Naive thymus-derived CD8-positive, alpha-beta T cell (primary cell): ENCODE data around the gene GBGT1. TPM values are rescaled to one million over a fixed set of nuclear protein-coding genes. Genes with fewer than 3 reads are reported as not detected.

Experiments used
- ATAC-seq, 2 donors: fragments of 150-1000 bp; cut with Tn5 transposase in 1 of 2; sonication (Bioruptor Pico), chemical (Tn5 transposase) in 1 of 2; 1 replicate in 1 of 2; 2 replicates in 1 of 2; pipeline ENCODE4 v1.10.0; 2021; ENCODE audit warnings: mild to moderate bottlenecking in 2 of 2, moderate library complexity in 2 of 2
- POLR2A ChIA-PET: fragments of 350-600 bp; sonication (Branson Sonifier 250); formaldehyde crosslinking; loops from one replicate; lab custom pipeline; 2021; ENCODE audit warnings: antibody characterized with exemption; lab: Charles Lee
- DNase-seq, 10 donors: peaks; one replicate each; pipeline versions ENCODE4 v3.0.0 to v3.0.0-alpha.2; 2020 to 2022
- H3K27ac Mint-ChIP-seq, 10 donors: one replicate each; pipeline ENCODE4 v1.8.0; 2020 to 2022; ENCODE audit warnings: mild to moderate bottlenecking in 10 of 10, mixed read lengths in 10 of 10, moderate library complexity in 4 of 10, inconsistent platforms in 1 of 10
- H3K27me3 Mint-ChIP-seq, 5 donors: one replicate each; pipeline ENCODE4 v1.8.0; 2021 to 2022; ENCODE audit warnings: mixed read lengths in 5 of 5
- H3K36me3 Mint-ChIP-seq, 3 donors: one replicate each; pipeline ENCODE4 v1.8.0; 2020 to 2022; ENCODE audit warnings: mixed read lengths in 3 of 3, mild to moderate bottlenecking in 2 of 3, inconsistent platforms in 1 of 3
- H3K4me1 Mint-ChIP-seq, 4 donors: one replicate each; pipeline ENCODE4 v1.8.0; 2021 to 2022; ENCODE audit warnings: mixed read lengths in 4 of 4
- H3K4me3 Mint-ChIP-seq, 10 donors: one replicate each; pipeline ENCODE4 v1.8.0; 2020 to 2022; ENCODE audit warnings: mild to moderate bottlenecking in 10 of 10, mixed read lengths in 10 of 10, moderate library complexity in 6 of 10, inconsistent platforms in 1 of 10
- H3K9me3 Mint-ChIP-seq, 9 donors: one replicate each; pipeline ENCODE4 v1.8.0; 2020 to 2022; ENCODE audit warnings: mixed read lengths in 9 of 9, mild to moderate bottlenecking in 3 of 9, inconsistent platforms in 1 of 9, moderate library complexity in 1 of 9
- polyA plus RNA-seq, 3 donors: library from polyadenylated mRNA; unstranded; fragments of 300-500 nt; fragmentation: Illumina TruSeq; gene quantifications; one replicate each; pipeline ENCODE4 v1.2.3, GENCODE V29; 2021
- total RNA-seq, 8 experiments: library from RNA in 2 of 8; stranded (reverse) in 2 of 8; gene quantifications; one replicate each; pipeline ENCODE4 v1.2.3 and lab custom pipeline; 2021 to 2026

Gene GBGT1
- total and polyA plus RNA-seq, 5 experiments from 2014 or later, result 4.1 to 4.9 TPM; not detected in 3

GRCh38 chr9:133125941-133126696 lies 37.6 kb downstream of the GBGT1 start:
- ATAC-seq (no peak), DNase-seq (peak in 4 of 10 donors; percentile 26 to 42 (median 32))
- H3K9me3 Mint-ChIP-seq, result no peaks in the 10 kb centered on the region
- POLR2A ChIA-PET, result interaction anchor here (0.6 to 3.1 kb wide), 8 partner anchors 8 to 96 kb away, joined by 3 to 16 read pairs (median 4); partner anchors contain the start of gene GTF3C5
- peak overlapping the region; percentile 7 to 83 (median 72) for H3K4me3 Mint-ChIP-seq
- H3K27me3 Mint-ChIP-seq, result no peaks in the 10 kb centered on the region
- peak overlapping the region; percentile 45 to 100 (median 91) for H3K27ac Mint-ChIP-seq
- H3K4me1 Mint-ChIP-seq, result peaks cover 42 to 86% (median 71%) of the 10 kb centered on the region in 4 donors
- peaks cover 0 to 2% (median 2%) of the 10 kb centered on the region in 3 donors for H3K36me3 Mint-ChIP-seq

- no peak for ATAC-seq
- Mint-ChIP-seq H3K9me3 (no peaks in the 10 kb centered on the region), H3K4me1 (peaks cover 38 to 81% (median 69%) of the 10 kb centered on the region in 4 donors), H3K4me3 (peak overlapping the region in 7 of 10 donors; percentile 7 to 62 (median 45)), H3K27me3 (no peaks in the 10 kb centered on the region), H3K36me3 (peaks cover 0 to 2% (median 2%) of the 10 kb centered on the region in 3 donors), H3K27ac (peak overlapping the region in 9 of 10 donors; percentile 45 to 99 (median 87))
- DNase-seq, result no peak
- POLR2A ChIA-PET, result interaction anchor here (0.6 to 3.1 kb wide), 6 partner anchors 9 to 24 kb away, joined by 3 to 16 read pairs (median 3); no protein-coding TSS in a partner anchor
These were observed 38.8 kb downstream of the GBGT1 start for GRCh38 chr9:133124907-133125275.

GRCh38 chr9:133124123-133124906 lies 39.4 kb downstream of the GBGT1 start:
- no peak for ATAC-seq
- POLR2A ChIA-PET, result interaction anchor here (0.6 to 2.3 kb wide), 2 partner anchors 9 to 23 kb away, joined by 3 to 8 read pairs; no protein-coding TSS in a partner anchor

GRCh38 chr9:133122935-133123611 lies 40.6 kb downstream of the GBGT1 start:
- peak overlapping the region; percentile 80 to 100 (median 96) for H3K27ac Mint-ChIP-seq
- peaks cover 0 to 2% (median 2%) of the 10 kb centered on the region in 3 donors for H3K36me3 Mint-ChIP-seq
- H3K9me3 Mint-ChIP-seq, result no peaks in the 10 kb centered on the region
- POLR2A ChIA-PET, result interaction anchor here (0.7 to 6.0 kb wide), 6 partner anchors 10 to 147 kb away, joined by 3 to 54 read pairs (median 10); partner anchors contain the start of gene GTF3C5
- DNase-seq, result no peak
- no peak for ATAC-seq
- peaks cover 41 to 79% (median 70%) of the 10 kb centered on the region in 4 donors for H3K4me1 Mint-ChIP-seq
- H3K27me3 Mint-ChIP-seq, result no peaks in the 10 kb centered on the region
- peak overlapping the region in 5 of 10 donors; percentile 15 to 89 (median 78) for H3K4me3 Mint-ChIP-seq

More at GRCh38 chr9:133124123-133124906, 39.4 kb downstream of the GBGT1 start:
- peak overlapping the region; percentile 65 to 99 (median 88) for H3K27ac Mint-ChIP-seq
- H3K4me3 Mint-ChIP-seq, result peak overlapping the region in 9 of 10 donors; percentile 7 to 61 (median 24)
- H3K4me1 Mint-ChIP-seq, result peaks cover 38 to 79% (median 68%) of the 10 kb centered on the region in 4 donors
- DNase-seq, result no peak
- H3K9me3 Mint-ChIP-seq, result no peaks in the 10 kb centered on the region
- no peaks in the 10 kb centered on the region for H3K27me3 Mint-ChIP-seq
- H3K36me3 Mint-ChIP-seq, result peaks cover 0 to 2% (median 2%) of the 10 kb centered on the region in 3 donors

GRCh38 chr9:133122605-133122934 lies 41.1 kb downstream of the GBGT1 start:
- H3K27ac Mint-ChIP-seq, result peak overlapping the region; percentile 81 to 100 (median 96)
- H3K27me3 Mint-ChIP-seq, result no peaks in the 10 kb centered on the region
- peaks cover 0 to 2% (median 0%) of the 10 kb centered on the region in 3 donors for H3K36me3 Mint-ChIP-seq
- H3K4me3 Mint-ChIP-seq, result peak overlapping the region in 6 of 10 donors; percentile 15 to 89 (median 51)
- H3K9me3 Mint-ChIP-seq, result no peaks in the 10 kb centered on the region
- DNase-seq, result no peak
- no peak for ATAC-seq
- H3K4me1 Mint-ChIP-seq, result peaks cover 38 to 79% (median 69%) of the 10 kb centered on the region in 4 donors
- POLR2A ChIA-PET, result interaction anchor here (1.1 to 6.0 kb wide), 4 partner anchors 10 to 92 kb away, joined by 5 to 54 read pairs (median 16); partner anchors contain the start of gene GTF3C5

GRCh38 chr9:133121915-133122550 lies 41.7 kb downstream of the GBGT1 start:
- peak overlapping the region; percentile 90 to 100 (median 98) for H3K27ac Mint-ChIP-seq
- H3K4me1 Mint-ChIP-seq, result peaks cover 38 to 76% (median 67%) of the 10 kb centered on the region in 4 donors
- peak; percentile 37 to 42 for ATAC-seq
- H3K4me3 Mint-ChIP-seq, result peak overlapping the region; percentile 73 to 89 (median 78)
- H3K27me3 Mint-ChIP-seq, result no peaks in the 10 kb centered on the region
- DNase-seq, result peak in 3 of 10 donors; percentile 31 to 76 (median 36)
- POLR2A ChIA-PET, result interaction anchor here (1.1 to 6.0 kb wide), 6 partner anchors 8 to 27 kb away, joined by 3 to 54 read pairs (median 13); no protein-coding TSS in a partner anchor
- H3K36me3 Mint-ChIP-seq, result peaks cover 0 to 2% (median 0%) of the 10 kb centered on the region in 3 donors
- H3K9me3 Mint-ChIP-seq, result no peaks in the 10 kb centered on the region

- POLR2A ChIA-PET, result interaction anchor here (0.9 to 6.0 kb wide), 6 partner anchors 9 to 28 kb away, joined by 3 to 54 read pairs (median 10); no protein-coding TSS in a partner anchor
- H3K27ac Mint-ChIP-seq, result peak within 1 kb of the TSS; percentile 90 to 100 (median 98)
- ATAC-seq, result peak; percentile 72 to 76
These were observed 42.4 kb downstream of the GBGT1 start, which contains the start of gene RALGDS for GRCh38 chr9:133121198-133121914. RALGDS (minus strand) TSS chr9:133121240; CDS start chr9:133121154, 86 bp downstream.

GRCh38 chr9:133120501-133121197 lies 43.1 kb downstream of the GBGT1 start:
- peaks cover 31 to 73% (median 62%) of the 10 kb centered on the region in 4 donors for H3K4me1 Mint-ChIP-seq
- no peaks in the 10 kb centered on the region for H3K9me3 Mint-ChIP-seq
- POLR2A ChIA-PET, result interaction anchor here (0.9 to 6.0 kb wide), 6 partner anchors 9 to 28 kb away, joined by 3 to 54 read pairs (median 10); no protein-coding TSS in a partner anchor
- no peaks in the 10 kb centered on the region for H3K36me3 Mint-ChIP-seq
- H3K4me3 Mint-ChIP-seq, result peak overlapping the region; percentile 72 to 88 (median 81)
- peak in 1 of 10 donors; percentile 74 for DNase-seq
- H3K27ac Mint-ChIP-seq, result peak overlapping the region; percentile 40 to 90 (median 84)
- H3K27me3 Mint-ChIP-seq, result no peaks in the 10 kb centered on the region
- ATAC-seq, result peak; percentile 1 to 43

More at GRCh38 chr9:133121198-133121914, 42.4 kb downstream of the GBGT1 start, which contains the start of gene RALGDS:
- no peaks in the 10 kb centered on the region for H3K27me3 Mint-ChIP-seq
- no peaks in the 10 kb centered on the region for H3K9me3 Mint-ChIP-seq
- H3K4me3 Mint-ChIP-seq, result peak within 1 kb of the TSS; percentile 75 to 89 (median 82)
- peak; percentile 83 to 97 (median 88) for DNase-seq
- peaks cover 36 to 74% (median 63%) of the 10 kb centered on the region in 4 donors for H3K4me1 Mint-ChIP-seq
- peaks cover 0 to under 1% (median 0%) of the 10 kb centered on the region in 3 donors for H3K36me3 Mint-ChIP-seq

GRCh38 chr9:133119846-133120500 lies 43.7 kb downstream of the GBGT1 start:
- Mint-ChIP-seq H3K27me3 (no peaks in the 10 kb centered on the region), H3K36me3 (no peaks in the 10 kb centered on the region), H3K27ac (peak overlapping the region in 9 of 10 donors; percentile 34 to 90 (median 66)), H3K9me3 (no peaks in the 10 kb centered on the region), H3K4me3 (peak overlapping the region; percentile 39 to 88 (median 80)), H3K4me1 (peaks cover 31 to 71% (median 63%) of the 10 kb centered on the region in 4 donors)
- ATAC-seq (no peak), DNase-seq (no peak)
- POLR2A ChIA-PET, result interaction anchor here (0.6 to 7.4 kb wide), 9 partner anchors 13 to 98 kb away, joined by 3 to 54 read pairs (median 7); partner anchors contain the start of gene GTF3C5
